Iris pigment epithelial cell (primary cell): Measurements from ENCODE around the gene CAMK2G.

Source experiments
- DNase-seq: peaks from one replicate; pipeline ENCODE4 v3.0.0-alpha.2; 2011; ENCODE audit warnings: low read depth

The CAMK2G gene

GRCh38 chr10:73863039-73863817 is 11.1 kb downstream of the CAMK2G start:
- DNase-seq, result no peak

GRCh38 chr10:73862011-73862410 is 12.3 kb downstream of the CAMK2G start:
- DNase-seq, result no peak

- peak; percentile 46 for DNase-seq
These were observed 14.4 kb downstream of the CAMK2G start for GRCh38 chr10:73859784-73860491.

GRCh38 chr10:73859428-73859783 is 14.9 kb downstream of the CAMK2G start:
- no peak for DNase-seq

GRCh38 chr10:73858750-73859427 is 15.5 kb downstream of the CAMK2G start:
- DNase-seq, result no peak

GRCh38 chr10:73858013-73858708 is 16.2 kb downstream of the CAMK2G start:
- DNase-seq, result peak; percentile 27

GRCh38 chr10:73857446-73857845 is 16.9 kb downstream of the CAMK2G start:
- DNase-seq, result peak; percentile 58

GRCh38 chr10:73856261-73856660 is 18.1 kb downstream of the CAMK2G start:
- DNase-seq, result no peak

GRCh38 chr10:73855413-73855812 is 18.9 kb downstream of the CAMK2G start:
- no peak for DNase-seq

GRCh38 chr10:73854310-73854709 is 20.0 kb downstream of the CAMK2G start:
- no peak for DNase-seq

GRCh38 chr10:73853196-73853595 is 21.2 kb downstream of the CAMK2G start:
- DNase-seq, result no peak

GRCh38 chr10:73850863-73851461 is 23.4 kb downstream of the CAMK2G start:
- peak; percentile 68 for DNase-seq

- DNase-seq, result no peak
These were observed 24.1 kb downstream of the CAMK2G start for GRCh38 chr10:73850211-73850610.

- peak; percentile 70 for DNase-seq
These were observed 25.4 kb downstream of the CAMK2G start for GRCh38 chr10:73848821-73849489.

GRCh38 chr10:73847031-73847430 is 27.3 kb downstream of the CAMK2G start:
- no peak for DNase-seq

- DNase-seq, result peak; percentile 39
These were observed 31.1 kb downstream of the CAMK2G start for GRCh38 chr10:73843261-73843660.

- DNase-seq, result no peak
These were observed 32.0 kb downstream of the CAMK2G start for GRCh38 chr10:73842349-73842748.

GRCh38 chr10:73841526-73842285 is 32.6 kb downstream of the CAMK2G start:
- DNase-seq, result no peak

GRCh38 chr10:73841061-73841421 is 33.3 kb downstream of the CAMK2G start:
- no peak for DNase-seq

GRCh38 chr10:73840403-73841060 is 33.8 kb downstream of the CAMK2G start:
- DNase-seq, result no peak
